Natural killer cell (primary cell): ENCODE data around the gene CD53. TPM values are rescaled to one million over a fixed set of nuclear protein-coding genes. Genes with fewer than 3 reads are reported as not detected.

ENCODE experiments used
- ATAC-seq, 3 donors: fragments of 150-1000 bp in 2 of 3; fragments of 200-7000 bp in 1 of 3; cut with Tn5 transposase; 1 replicate in 1 of 3; 2 replicates in 2 of 3; pipeline ENCODE4 v1.10.0; 2021; ENCODE audit warnings: mild to moderate bottlenecking in 2 of 3, moderate library complexity in 2 of 3
- DNase-seq, 2 donors: peaks; one replicate each; pipeline versions ENCODE4 v3.0.0 to v3.0.0-alpha.2; 2013 to 2021; ENCODE audit warnings: mixed read lengths in 1 of 2
- H3K27ac ChIP-seq: one replicate; pipeline ENCODE4 v1.5.1; 2013; ENCODE audit warnings: mild to moderate bottlenecking, low read length
- H3K27me3 ChIP-seq: one replicate; pipeline ENCODE4 v1.6.1; 2013; ENCODE audit warnings: low read length; ENCODE audit not compliant: control insufficient read depth, insufficient read depth
- H3K36me3 ChIP-seq: one replicate; pipeline ENCODE4 v1.6.1; 2013; ENCODE audit warnings: low read length; ENCODE audit not compliant: control insufficient read depth, insufficient read depth
- H3K4me1 ChIP-seq: one replicate; pipeline ENCODE4 v1.6.1; 2013; ENCODE audit warnings: low read length; ENCODE audit not compliant: control insufficient read depth, insufficient read depth
- H3K4me3 ChIP-seq: one replicate; pipeline ENCODE4 v1.5.1; 2013; ENCODE audit warnings: low read length
- H3K9me3 ChIP-seq: one replicate; pipeline ENCODE4 v1.6.1; 2013; ENCODE audit warnings: low read length; ENCODE audit not compliant: control insufficient read depth, insufficient read depth
- H3K27ac Mint-ChIP-seq, 2 donors: one replicate each; pipeline ENCODE4 v1.8.0; 2022; ENCODE audit warnings: mild to moderate bottlenecking in 2 of 2, mixed read lengths in 2 of 2, moderate library complexity in 1 of 2
- H3K27me3 Mint-ChIP-seq, 2 donors: one replicate each; pipeline ENCODE4 v1.8.0; 2022; ENCODE audit warnings: low read depth in 2 of 2, mixed read lengths in 2 of 2
- H3K36me3 Mint-ChIP-seq: one replicate; pipeline ENCODE4 v1.8.0; 2022; ENCODE audit warnings: mixed read lengths
- H3K4me1 Mint-ChIP-seq, 2 donors: one replicate each; pipeline ENCODE4 v1.8.0; 2022; ENCODE audit warnings: mixed read lengths in 2 of 2
- H3K4me3 Mint-ChIP-seq: one replicate; pipeline ENCODE4 v1.8.0; 2022; ENCODE audit warnings: mild to moderate bottlenecking, moderate library complexity, mixed read lengths
- H3K9me3 Mint-ChIP-seq, 2 donors: one replicate each; pipeline ENCODE4 v1.8.0; 2022; ENCODE audit warnings: mixed read lengths in 2 of 2
- WGBS: methylation state at CpG from one replicate; pipeline ENCODE4 v1.1.7; 2013; ENCODE audit warnings: missing lambda C conversion rate; ENCODE audit not compliant: insufficient coverage; 5-methylcytosine and 5-hydroxymethylcytosine counted together
- intact Hi-C: fragments of 100-400 bp; cut with micrococcal nuclease; formaldehyde crosslinking; loops from one replicate; pipeline ENCODE4 v1.14.2; 2022
- total RNA-seq, 4 donors: library from RNA; stranded (reverse); fragments of 120-200 nt in 1 of 4; gene quantifications; one replicate each; pipeline versions ENCODE4 v1.2.3 to v1.2.4, GENCODE V29; 2013 to 2022
- TF ChIP-seq, protein P1 (sequence below): fragments of 200-600 bp; IDR thresholded peaks from one replicate; pipeline ENCODE4 v1.8.0; 2022; ENCODE audit warnings: antibody characterized with exemption

CD53 gene
- total RNA-seq, 3 donors from 2014 or later (not counting 1 experiment from before 2014, with no cell fraction given) = 522 to 584 (median 541) TPM

DNA sequence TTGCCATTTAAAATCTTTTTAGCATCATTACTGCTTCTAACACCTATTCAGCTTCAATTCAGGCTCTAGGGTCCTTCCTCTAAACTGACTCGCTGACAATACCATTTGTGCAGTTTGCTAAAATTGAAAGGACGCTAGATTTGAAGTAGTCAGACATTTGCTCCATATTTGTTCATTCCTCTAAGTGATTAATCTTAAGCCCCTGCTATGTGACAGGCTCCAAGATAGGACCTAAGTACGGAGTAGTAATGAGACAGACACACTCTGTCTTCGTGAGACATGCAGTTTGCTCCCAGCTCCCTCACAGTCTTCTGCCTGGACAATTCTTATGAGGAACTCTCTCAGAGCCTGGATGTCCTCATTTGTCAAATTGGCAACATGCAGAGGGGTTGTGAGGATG lies 26.1 kb upstream of the CD53 start:
- H3K4me3 ChIP-seq = no peak overlapping the region
- Mint-ChIP-seq H3K27me3 (peaks cover 0 to 10% of the 10 kb centered on the region in 2 donors), H3K36me3 (no peaks in the 10 kb centered on the region), H3K4me1 (no peaks in the 10 kb centered on the region), H3K9me3 (peaks cover 0 to 3% of the 10 kb centered on the region in 2 donors), H3K4me3 (no peak overlapping the region), H3K27ac (no peak overlapping the region)
- no peaks in the 10 kb centered on the region for H3K9me3 ChIP-seq
- H3K27ac ChIP-seq = no peak overlapping the region
- H3K27me3 ChIP-seq = peaks cover 2% of the 10 kb centered on the region
- no peaks in the 10 kb centered on the region for H3K4me1 ChIP-seq
- no peaks in the 10 kb centered on the region for H3K36me3 ChIP-seq
- 91% methylated on average over 4 of the region's 4 CpGs for WGBS
- ATAC-seq (no peak), DNase-seq (no peak)
- TF ChIP-seq, protein P1, sequence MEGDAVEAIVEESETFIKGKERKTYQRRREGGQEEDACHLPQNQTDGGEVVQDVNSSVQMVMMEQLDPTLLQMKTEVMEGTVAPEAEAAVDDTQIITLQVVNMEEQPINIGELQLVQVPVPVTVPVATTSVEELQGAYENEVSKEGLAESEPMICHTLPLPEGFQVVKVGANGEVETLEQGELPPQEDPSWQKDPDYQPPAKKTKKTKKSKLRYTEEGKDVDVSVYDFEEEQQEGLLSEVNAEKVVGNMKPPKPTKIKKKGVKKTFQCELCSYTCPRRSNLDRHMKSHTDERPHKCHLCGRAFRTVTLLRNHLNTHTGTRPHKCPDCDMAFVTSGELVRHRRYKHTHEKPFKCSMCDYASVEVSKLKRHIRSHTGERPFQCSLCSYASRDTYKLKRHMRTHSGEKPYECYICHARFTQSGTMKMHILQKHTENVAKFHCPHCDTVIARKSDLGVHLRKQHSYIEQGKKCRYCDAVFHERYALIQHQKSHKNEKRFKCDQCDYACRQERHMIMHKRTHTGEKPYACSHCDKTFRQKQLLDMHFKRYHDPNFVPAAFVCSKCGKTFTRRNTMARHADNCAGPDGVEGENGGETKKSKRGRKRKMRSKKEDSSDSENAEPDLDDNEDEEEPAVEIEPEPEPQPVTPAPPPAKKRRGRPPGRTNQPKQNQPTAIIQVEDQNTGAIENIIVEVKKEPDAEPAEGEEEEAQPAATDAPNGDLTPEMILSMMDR = no peak
- intact Hi-C loops = no loop called here

DNA sequence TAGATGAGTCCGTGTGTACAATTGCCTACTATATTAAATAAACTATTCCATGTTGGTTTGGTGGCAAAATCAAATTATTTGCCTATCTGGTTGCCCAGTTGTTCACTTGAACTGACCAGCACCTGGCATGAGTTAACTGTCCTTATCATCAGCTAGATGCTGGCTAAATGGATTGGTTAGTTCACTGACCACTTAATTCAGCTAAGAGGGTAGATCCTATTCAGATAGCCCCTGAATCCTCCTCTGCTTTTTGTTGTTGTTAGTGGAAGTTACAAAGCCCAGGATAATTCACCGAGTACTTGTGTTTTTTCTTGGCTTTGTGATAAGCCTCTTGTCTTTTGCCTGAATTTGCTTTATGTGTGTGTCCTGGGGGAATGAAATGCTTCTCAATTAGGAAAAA lies 22.8 kb upstream of the CD53 start:
- intact Hi-C loops = no loop called here
- no peak overlapping the region for H3K4me3 Mint-ChIP-seq

DNA sequence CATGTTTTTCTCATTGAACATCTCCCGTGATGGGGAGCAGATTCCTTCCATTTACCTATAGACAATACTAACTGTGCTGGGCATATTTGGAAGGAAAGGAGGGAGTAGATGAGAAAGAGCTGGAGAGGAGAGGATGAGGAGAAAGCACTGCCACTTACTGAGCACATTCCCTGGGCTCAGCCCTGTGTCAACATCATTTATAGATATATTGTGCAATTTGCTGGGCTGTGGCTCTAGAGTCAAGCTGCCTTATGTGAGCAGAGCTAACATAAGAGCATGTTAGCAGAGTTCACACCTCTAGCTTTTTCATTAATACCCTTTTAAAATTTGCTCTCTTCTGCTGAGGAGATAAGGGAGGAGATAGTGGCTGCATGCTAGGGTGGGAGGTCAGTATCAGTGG lies 22.3 kb upstream of the CD53 start:
- no peak for ATAC-seq
- peaks cover 0 to 6% of the 10 kb centered on the region in 2 donors for H3K4me1 Mint-ChIP-seq
- no CpG with 5 or more reads among the region's 1 CpG for WGBS

More for the DNA sequence above, 22.8 kb upstream of the CD53 start:
- Histone ChIP-seq H3K27ac (no peak overlapping the region), H3K9me3 (no peaks in the 10 kb centered on the region), H3K27me3 (no peaks in the 10 kb centered on the region), H3K36me3 (no peaks in the 10 kb centered on the region), H3K4me3 (no peak overlapping the region), H3K4me1 (no peaks in the 10 kb centered on the region)
- no peak for DNase-seq
- ATAC-seq = no peak
- H3K27me3 Mint-ChIP-seq = peaks cover 3 to 21% of the 10 kb centered on the region in 2 donors
- peaks cover 0 to 6% of the 10 kb centered on the region in 2 donors for H3K4me1 Mint-ChIP-seq
- no peaks in the 10 kb centered on the region for H3K36me3 Mint-ChIP-seq
- 67% methylated on average over 1 of the region's 2 CpGs for WGBS
- TF ChIP-seq, protein P1 = no peak
- no peak overlapping the region for H3K27ac Mint-ChIP-seq
- H3K9me3 Mint-ChIP-seq = no peaks in the 10 kb centered on the region

More for the DNA sequence above, 22.3 kb upstream of the CD53 start:
- no peaks in the 10 kb centered on the region for H3K4me1 ChIP-seq
- intact Hi-C loops = no loop called here
- H3K4me3 ChIP-seq = no peak overlapping the region
- no peak overlapping the region for H3K27ac ChIP-seq
- no peak for DNase-seq
- no peaks in the 10 kb centered on the region for H3K36me3 ChIP-seq
- TF ChIP-seq, protein P1 = no peak
- Mint-ChIP-seq H3K36me3 (no peaks in the 10 kb centered on the region), H3K27me3 (peaks cover 3 to 25% of the 10 kb centered on the region in 2 donors), H3K9me3 (no peaks in the 10 kb centered on the region), H3K4me3 (no peak overlapping the region), H3K27ac (no peak overlapping the region)
- H3K9me3 ChIP-seq = no peaks in the 10 kb centered on the region
- no peaks in the 10 kb centered on the region for H3K27me3 ChIP-seq
